ENCODE measurements around the gene GBF1.

DNA sequence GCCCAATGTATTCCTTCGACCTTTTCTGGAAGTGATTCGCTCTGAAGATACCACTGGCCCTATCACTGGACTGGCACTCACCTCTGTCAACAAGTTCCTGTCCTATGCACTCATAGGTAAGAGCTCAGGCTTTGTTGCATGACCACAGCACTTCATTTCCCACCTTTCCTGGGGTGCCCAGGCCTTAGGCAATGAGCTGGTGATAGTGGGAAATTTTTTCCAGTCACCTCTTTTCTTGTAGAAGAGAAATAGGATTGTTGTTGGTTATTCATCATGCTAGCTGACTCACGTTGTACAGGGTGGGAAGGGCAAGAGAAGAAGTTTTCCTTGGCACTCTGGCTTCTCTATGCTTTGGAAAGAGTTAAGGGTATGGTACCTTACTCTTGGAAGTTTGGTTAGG, 98.7 kb downstream of the GBF1 start:
- TF ChIP-seq POLR2A (IDR thresholded peaks at IDR 0.05), result no peak
- TF ChIP-seq, protein P1, sequence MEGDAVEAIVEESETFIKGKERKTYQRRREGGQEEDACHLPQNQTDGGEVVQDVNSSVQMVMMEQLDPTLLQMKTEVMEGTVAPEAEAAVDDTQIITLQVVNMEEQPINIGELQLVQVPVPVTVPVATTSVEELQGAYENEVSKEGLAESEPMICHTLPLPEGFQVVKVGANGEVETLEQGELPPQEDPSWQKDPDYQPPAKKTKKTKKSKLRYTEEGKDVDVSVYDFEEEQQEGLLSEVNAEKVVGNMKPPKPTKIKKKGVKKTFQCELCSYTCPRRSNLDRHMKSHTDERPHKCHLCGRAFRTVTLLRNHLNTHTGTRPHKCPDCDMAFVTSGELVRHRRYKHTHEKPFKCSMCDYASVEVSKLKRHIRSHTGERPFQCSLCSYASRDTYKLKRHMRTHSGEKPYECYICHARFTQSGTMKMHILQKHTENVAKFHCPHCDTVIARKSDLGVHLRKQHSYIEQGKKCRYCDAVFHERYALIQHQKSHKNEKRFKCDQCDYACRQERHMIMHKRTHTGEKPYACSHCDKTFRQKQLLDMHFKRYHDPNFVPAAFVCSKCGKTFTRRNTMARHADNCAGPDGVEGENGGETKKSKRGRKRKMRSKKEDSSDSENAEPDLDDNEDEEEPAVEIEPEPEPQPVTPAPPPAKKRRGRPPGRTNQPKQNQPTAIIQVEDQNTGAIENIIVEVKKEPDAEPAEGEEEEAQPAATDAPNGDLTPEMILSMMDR (IDR thresholded peaks at IDR 0.05), result no peak

All from thyroid gland (tissue), 4 donors.